Pancreas (tissue), 10 donors: ENCODE results near the gene TUBB6. TPM values are rescaled to one million over a fixed set of nuclear protein-coding genes. Genes with fewer than 3 reads are reported as not detected.
A peak's percentile ranks its signal among the peaks of the same experiment; 100 is the strongest.

Experiments
- ATAC-seq, 4 donors: fragments of 200-7000 bp; cut with Tn5 transposase; one replicate each; pipeline versions ENCODE4 v1.8.0 to v1.9.1; 2020; ENCODE audit warnings: mild to moderate bottlenecking in 4 of 4, moderate library complexity in 4 of 4
- DNase-seq, 6 donors: peaks; one replicate each; pipeline ENCODE4 v3.0.0-alpha.2; 2020
- FAIRE-seq: peaks from 2 replicates; lab custom pipeline; 2012; peaks lifted over from hg19 to GRCh38; lab: Jason Lieb, UNC
- H3K27ac ChIP-seq, 4 donors: fragments of 200-600 bp; sonication (generic); 1 replicate in 3 of 4; 2 replicates in 1 of 4; pipeline versions ENCODE4 v1.5.0 to v1.8.0; 2020
- H3K27me3 ChIP-seq, 4 donors: fragments of 200-600 bp; one replicate each; pipeline ENCODE4 v1.8.0; 2021
- H3K36me3 ChIP-seq, 3 donors: fragments of 200-600 bp; sonication (generic) in 1 of 3; one replicate each; pipeline versions ENCODE4 v1.5.0 to v1.8.0; 2020 to 2021
- H3K4me1 ChIP-seq, 3 donors: fragments of 200-600 bp; one replicate each; pipeline ENCODE4 v1.8.0; 2021
- H3K4me3 ChIP-seq, 4 donors: fragments of 200-600 bp; sonication (generic) in 2 of 4; one replicate each; pipeline versions ENCODE4 v1.5.0 to v1.8.0; 2020 to 2021
- H3K9me3 ChIP-seq, 4 donors: fragments of 200-600 bp; one replicate each; pipeline ENCODE4 v1.8.0; 2021
- CTCF ChIP-seq, 4 donors: fragments of 200-600 bp; sonication (generic) in 3 of 4; IDR thresholded peaks; one replicate each; pipeline versions ENCODE4 v1.5.0 to v1.8.0; 2021; ENCODE audit warnings: antibody characterized with exemption in 4 of 4
- WGBS, 2 donors: extraction: QIAGEN DNeasy Blood & Tissue Kit; methylation state at CpG; one replicate each; pipeline ENCODE4 v1.1.7; 2013; 5-methylcytosine and 5-hydroxymethylcytosine counted together
- intact Hi-C, 3 donors: fragments of 100-400 bp; cut with DNase I; formaldehyde crosslinking; loops; one replicate each; pipeline versions ENCODE4 v1.11.1 to v1.14.2; 2022
- polyA plus RNA-seq, 2 donors: library from polyadenylated mRNA; stranded (reverse); fragments of 200-250 nt; gene quantifications; one replicate each; pipeline ENCODE4 v1.2.3, GENCODE V29; 2013
- total RNA-seq, 6 donors: library from RNA; stranded (reverse); fragmentation: NEBNext Ultra II Directional in 4 of 6; extraction: Animal tissue kit (Norgen Biotek cat#: 25700) in 4 of 6; gene quantifications; one replicate each; pipeline versions ENCODE4 v1.2.1 to v1.2.4, GENCODE V29; 2021 to 2023
- donor health status: healthy with polysubstance abuse.
- donor health status: DM: no; HTN: no; CAD: no; lungs with moderate emphysema.
- donor health status: DM: no; HTN: no; CAD: no.
- donor health status: control.
- donor health status: control.
- donor health status: Bipolar disorder and iron deficiency.
- donor health status: DM: yes; HTN: yes; CAD: no.
- donor health status: DM: no; HTN: no; CAD: no.
- donor health status: DM: no; HTN: no; CAD: no.
- donor health status: DM: yes; HTN: yes; CAD: no.

Gene TUBB6
- total and polyA plus RNA-seq, 8 donors: 18.0 to 35.0 (median 26.2) TPM

DNA sequence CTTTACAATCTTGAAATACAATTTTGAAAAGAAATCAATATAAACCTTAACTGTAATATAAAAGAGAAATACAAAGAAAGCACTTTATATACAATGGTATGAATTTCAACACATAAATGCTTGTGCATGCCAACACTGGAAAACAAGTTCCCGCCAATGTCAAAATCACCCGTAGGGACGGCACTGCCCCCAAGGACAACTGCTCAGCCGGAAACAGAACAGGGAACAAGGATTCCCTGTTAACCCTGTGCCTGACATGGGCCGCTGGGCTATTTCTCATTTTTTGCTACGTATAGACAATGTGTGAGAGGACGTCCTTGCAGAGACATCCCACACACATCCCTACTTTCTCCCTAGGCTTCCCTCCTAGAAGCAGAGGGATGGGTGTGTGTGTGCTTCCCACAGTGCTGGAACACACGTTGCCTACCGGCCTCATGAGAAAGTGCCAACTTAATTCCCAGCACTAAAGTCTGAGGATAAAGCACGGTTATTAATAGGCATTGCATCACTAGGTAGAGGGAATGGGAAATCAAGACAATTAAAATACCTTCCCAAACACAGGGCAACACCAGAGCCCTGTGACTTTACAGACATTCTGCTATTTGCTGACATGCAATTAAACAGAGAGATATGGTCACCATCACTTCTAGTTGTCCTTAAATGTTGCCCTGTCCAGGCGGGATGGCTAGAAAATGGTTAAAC lies 54.6 kb downstream of the TUBB6 start:
- FAIRE-seq: no peak
- peak in 1 of 6 donors; percentile 6 for DNase-seq
- H3K36me3 ChIP-seq: peaks cover 2 to 55% (median 12%) of the 10 kb centered on the region in 3 donors
- H3K27ac ChIP-seq: peak overlapping the region in 2 of 4 donors; percentile 35 to 43
- ATAC-seq: peak; percentile 25 to 60 (median 50)
- H3K9me3 ChIP-seq: no peaks in the 10 kb centered on the region
- 48 to 52% methylated on average over 11 of the region's 11 CpGs for WGBS, 2 donors
- intact Hi-C loops: no loop called here
- H3K4me3 ChIP-seq: no peak overlapping the region
- TF ChIP-seq CTCF (IDR thresholded peaks at IDR 0.05): no peak
- no peaks in the 10 kb centered on the region for H3K27me3 ChIP-seq
- H3K4me1 ChIP-seq: peaks cover 0 to 9% (median 0%) of the 10 kb centered on the region in 3 donors

DNA sequence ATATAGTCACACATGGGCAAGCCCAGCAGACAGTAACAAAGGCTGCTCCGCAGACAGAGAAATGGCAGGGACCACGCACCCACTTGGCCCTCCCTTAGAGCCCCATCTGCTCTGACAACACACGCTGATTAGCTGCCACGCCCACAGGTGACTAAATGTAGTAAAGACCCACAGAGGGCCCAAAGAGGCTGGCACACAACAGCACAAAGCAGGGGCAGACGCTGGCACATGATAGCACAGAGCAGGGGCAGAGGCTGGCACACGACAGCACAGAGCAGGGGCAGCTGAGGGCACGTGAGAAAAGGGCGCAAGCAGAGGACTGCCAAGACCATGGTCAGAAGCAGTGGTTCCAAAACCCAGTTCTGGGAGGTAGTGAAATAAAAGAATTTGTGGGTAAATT lies 58.3 kb downstream of the TUBB6 start:
- Histone ChIP-seq H3K27me3 (no peaks in the 10 kb centered on the region), H3K4me1 (peaks cover 0 to 9% (median 1%) of the 10 kb centered on the region in 3 donors), H3K9me3 (no peaks in the 10 kb centered on the region), H3K4me3 (no peak overlapping the region), H3K36me3 (peaks cover 4 to 43% (median 5%) of the 10 kb centered on the region in 3 donors), H3K27ac (no peak overlapping the region)
- ATAC-seq (no peak), DNase-seq (no peak), FAIRE-seq (no peak)
- intact Hi-C loops: no loop called here
- no peak for TF ChIP-seq CTCF (IDR thresholded peaks at IDR 0.05)
- 91 to 93% methylated on average over 8 of the region's 8 CpGs for WGBS, 2 donors

- Histone ChIP-seq H3K27ac (no peak overlapping the region), H3K27me3 (no peaks in the 10 kb centered on the region), H3K36me3 (peaks cover 4 to 43% (median 5%) of the 10 kb centered on the region in 3 donors), H3K4me3 (no peak overlapping the region), H3K4me1 (peaks cover under 1 to 9% (median 5%) of the 10 kb centered on the region in 3 donors), H3K9me3 (no peaks in the 10 kb centered on the region)
- DNase-seq: no peak
- intact Hi-C loops: no loop called here
- 88 to 89% methylated on average over 5 of the region's 5 CpGs for WGBS, 2 donors
- no peak for TF ChIP-seq CTCF (IDR thresholded peaks at IDR 0.05)
- ATAC-seq: no peak
- no peak for FAIRE-seq
Observed at GRCh38 chr18:12366784-12367183, 58.7 kb downstream of the TUBB6 start.

DNA sequence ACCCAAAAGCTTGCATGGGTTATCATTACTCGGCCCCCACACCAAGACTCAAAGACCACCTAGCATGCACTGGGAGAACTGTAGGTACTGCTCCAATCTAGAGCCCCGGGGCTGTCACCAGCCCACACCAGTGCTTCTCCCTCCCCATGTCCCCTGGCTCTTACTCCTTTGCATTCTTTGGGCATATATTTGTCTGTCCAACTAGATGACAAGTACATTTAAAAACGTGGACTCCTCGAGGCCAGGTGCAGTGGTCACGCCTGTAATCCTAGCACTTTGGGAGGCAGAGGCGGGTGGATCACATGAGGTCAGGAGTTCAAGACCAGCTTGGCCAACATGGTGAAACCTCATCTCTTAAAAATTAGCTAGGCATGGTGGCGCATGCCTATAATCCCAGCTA lies 61.2 kb downstream of the TUBB6 start:
- intact Hi-C loops: no loop called here
- TF ChIP-seq CTCF (IDR thresholded peaks at IDR 0.05): no peak
- H3K27ac ChIP-seq: no peak overlapping the region
- peaks cover 4 to 36% (median 5%) of the 10 kb centered on the region in 3 donors for H3K36me3 ChIP-seq
- peaks cover 20 to 24% (median 21%) of the 10 kb centered on the region in 3 donors for H3K4me1 ChIP-seq
- FAIRE-seq (no peak), DNase-seq (no peak), ATAC-seq (no peak)
- H3K9me3 ChIP-seq: no peaks in the 10 kb centered on the region
- H3K4me3 ChIP-seq: no peak overlapping the region
- H3K27me3 ChIP-seq: no peaks in the 10 kb centered on the region
- 74 to 76% methylated on average over 7 of the region's 7 CpGs for WGBS, 2 donors

- no peak overlapping the region for H3K4me3 ChIP-seq
- peaks cover 4 to 19% (median 5%) of the 10 kb centered on the region in 3 donors for H3K36me3 ChIP-seq
- intact Hi-C loops: no loop called here
- H3K27ac ChIP-seq: peak overlapping the region in 2 of 4 donors; percentile 5 to 35
- no peaks in the 10 kb centered on the region for H3K27me3 ChIP-seq
- DNase-seq: no peak
- no peak for TF ChIP-seq CTCF (IDR thresholded peaks at IDR 0.05)
- FAIRE-seq: no peak
- ATAC-seq: no peak
- WGBS, 2 donors: 42% methylated on average over 2 of the region's 2 CpGs
- H3K9me3 ChIP-seq: no peaks in the 10 kb centered on the region
- H3K4me1 ChIP-seq: peaks cover 25 to 32% (median 26%) of the 10 kb centered on the region in 3 donors
Observed at GRCh38 chr18:12371590-12371989, 63.5 kb downstream of the TUBB6 start.
